GM23248 (cell line): ENCODE measurements around the gene BCL2L12. TPM values are rescaled to one million over a fixed set of nuclear protein-coding genes. Genes with fewer than 3 reads are reported as not detected.
A peak's percentile ranks its signal among the peaks of the same experiment; 100 is the strongest.

Experiments used
- DNase-seq: peaks from one replicate; pipeline ENCODE4 v3.0.0-alpha.2; 2015
- H2AFZ ChIP-seq: fragments of 200-600 bp; sonication (generic); 2 replicates; pipeline ENCODE4 v1.6.1; 2016; ENCODE audit warnings: antibody characterized with exemption
- H3F3A ChIP-seq: fragments of 200-600 bp; sonication (generic); 2 replicates; pipeline ENCODE4 v1.6.1; 2016; ENCODE audit warnings: mild to moderate bottlenecking, antibody characterized with exemption, mixed run types; ENCODE audit not compliant: insufficient read depth
- H3K27ac ChIP-seq: fragments of 200-600 bp; sonication (generic); 2 replicates; pipeline ENCODE4 v1.5.1; 2016; ENCODE audit warnings: mild to moderate bottlenecking
- H3K27me3 ChIP-seq: fragments of 200-600 bp; sonication (generic); replicated peaks from 2 replicates; pipeline ENCODE4 v1.6.1; 2016; ENCODE audit warnings: mild to moderate bottlenecking; ENCODE audit not compliant: insufficient read depth
- H3K36me3 ChIP-seq: fragments of 200-600 bp; sonication (generic); 2 replicates; pipeline ENCODE4 v1.6.1; 2016; ENCODE audit warnings: low read depth, mild to moderate bottlenecking
- H3K4me1 ChIP-seq: fragments of 200-600 bp; sonication (generic); 2 replicates; pipeline ENCODE4 v1.6.1; 2016; ENCODE audit warnings: mild to moderate bottlenecking; ENCODE audit not compliant: insufficient read depth
- H3K4me2 ChIP-seq: fragments of 200-600 bp; sonication (generic); one replicate; pipeline ENCODE4 v1.6.1; 2016; ENCODE audit warnings: mild to moderate bottlenecking; ENCODE audit not compliant: unreplicated experiment
- H3K4me3 ChIP-seq: fragments of 200-600 bp; sonication (generic); 2 replicates; pipeline ENCODE4 v1.5.1; 2016; ENCODE audit warnings: mild to moderate bottlenecking
- H3K79me2 ChIP-seq: fragments of 200-600 bp; sonication (generic); 2 replicates; pipeline ENCODE4 v1.6.1; 2016; ENCODE audit warnings: mild to moderate bottlenecking; ENCODE audit not compliant: insufficient read depth
- H3K9ac ChIP-seq: fragments of 200-600 bp; sonication (generic); 2 replicates; pipeline ENCODE4 v1.6.1; 2016; ENCODE audit warnings: mild to moderate bottlenecking
- H3K9me2 ChIP-seq: fragments of 200-600 bp; sonication (generic); 2 replicates; pipeline ENCODE4 v1.6.1; 2016; ENCODE audit warnings: mixed run types, mild to moderate bottlenecking, moderate library complexity; ENCODE audit not compliant: insufficient read depth
- H3K9me3 ChIP-seq: fragments of 200-600 bp; sonication (generic); one replicate; pipeline ENCODE4 v1.6.1; 2017; ENCODE audit warnings: low read depth
- H4K20me1 ChIP-seq: fragments of 200-600 bp; sonication (generic); 2 replicates; pipeline ENCODE4 v1.6.0; 2016; ENCODE audit not compliant: insufficient read depth
- EZH2 ChIP-seq: fragments of 200-600 bp; sonication (generic); IDR thresholded peaks from 2 replicates; pipeline ENCODE4 v1.6.1; 2018; ENCODE audit warnings: antibody characterized with exemption, mild to moderate bottlenecking; ENCODE audit not compliant: insufficient read depth, poor library complexity, severe bottlenecking
- EZH2phosphoT487 ChIP-seq: fragments of 200-600 bp; sonication (generic); IDR thresholded peaks from 2 replicates; pipeline ENCODE4 v1.6.1; 2018; ENCODE audit warnings: antibody characterized with exemption, moderate library complexity, mild to moderate bottlenecking, low read depth; ENCODE audit not compliant: insufficient read depth
- WGBS, 2 experiments: methylation state at CpG; one replicate each; pipeline ENCODE4 v1.1.6; 2015 to 2017; ENCODE audit warnings: low lambda C conversion rate in 2 of 2, low coverage in 1 of 2; ENCODE audit errors: missing lambda C conversion rate in 2 of 2; 5-methylcytosine and 5-hydroxymethylcytosine counted together
- in situ Hi-C: fragments of 300-500 bp; cut with MboI; formaldehyde crosslinking; loops from 2 replicates; pipeline ENCODE4 v1.15.0; 2020
- polyA plus RNA-seq: library from polyadenylated mRNA; unstranded; fragments of >200 nt; fragmentation: Nextera tagmentation; extraction: Ambion mirVana; gene quantifications from 2 replicates; pipeline ENCODE4 v1.2.1, GENCODE V29; 2016
- total RNA-seq: library from RNA; depleted of rRNA; stranded (reverse); fragments of >200 nt; shearing (Covaris generic); gene quantifications from 2 replicates; pipeline ENCODE4 v1.2.3, GENCODE V29; 2014

The BCL2L12 gene
- total and polyA plus RNA-seq, 2 experiments from 2014 or later: 9.5 to 16.6 TPM

DNA sequence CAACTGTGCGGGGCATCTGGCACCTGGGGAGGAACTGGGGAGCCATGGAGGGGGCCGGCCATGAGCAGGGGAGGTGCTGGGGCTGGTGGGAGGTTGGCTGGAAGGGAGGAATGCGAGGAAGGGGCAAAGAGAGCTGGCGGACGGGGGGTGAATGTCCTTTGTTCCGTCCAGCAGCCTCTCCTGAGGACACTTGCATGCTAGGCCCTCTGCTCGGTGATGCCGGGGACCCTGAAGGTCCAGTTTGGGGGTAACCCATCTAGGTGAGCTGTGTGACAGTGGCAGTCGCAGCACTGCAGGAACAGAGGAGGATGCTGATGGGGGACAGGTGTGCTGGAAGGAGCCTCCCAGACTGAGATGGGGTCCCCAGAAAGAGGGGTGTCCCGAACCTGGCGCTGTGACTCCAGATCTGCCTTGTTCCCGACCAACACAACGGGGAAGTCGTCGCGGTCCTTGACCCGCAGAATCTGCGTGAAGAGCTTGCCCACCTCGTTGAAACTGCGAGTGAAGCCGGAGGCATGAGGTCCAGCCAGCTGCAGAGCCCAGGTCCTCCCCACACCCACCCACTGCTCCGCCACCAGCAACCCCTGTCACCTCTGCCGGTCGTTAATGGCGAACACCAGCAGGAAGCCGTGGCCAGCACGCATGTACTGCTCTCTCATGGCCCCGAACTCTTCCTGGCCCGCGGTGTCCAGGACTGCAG is 29.4 kb upstream of the BCL2L12 start:
- H3K4me1 ChIP-seq: 0 out of 2 replicates have a peak, but pooled peaks cover 3% of the 10 kb centered on the region
- H3K9me2 ChIP-seq: no peaks in the 10 kb centered on the region
- H3K4me3 ChIP-seq: no peak overlapping the region
- H4K20me1 ChIP-seq: no peaks in the 10 kb centered on the region
- H3K27ac ChIP-seq: no peak overlapping the region
- H3F3A ChIP-seq: peaks cover 25% of the 10 kb centered on the region
- no peak for TF ChIP-seq EZH2phosphoT487
- TF ChIP-seq EZH2: no peak
- no peaks in the 10 kb centered on the region for H3K27me3 ChIP-seq
- H3K4me2 ChIP-seq: no peak overlapping the region
- H2AFZ ChIP-seq: no peak overlapping the region
- no peaks in the 10 kb centered on the region for H3K9me3 ChIP-seq
- in situ Hi-C loops: no loop called here
- no peak overlapping the region for H3K9ac ChIP-seq
- WGBS, 2 experiments: 85 to 89% methylated on average over 20 to 30 of the region's 30 CpGs
- peaks cover 24% of the 10 kb centered on the region for H3K79me2 ChIP-seq
- H3K36me3 ChIP-seq: peaks cover 7% of the 10 kb centered on the region; the same call in 1 of the 2 replicates
- DNase-seq: no peak

DNA sequence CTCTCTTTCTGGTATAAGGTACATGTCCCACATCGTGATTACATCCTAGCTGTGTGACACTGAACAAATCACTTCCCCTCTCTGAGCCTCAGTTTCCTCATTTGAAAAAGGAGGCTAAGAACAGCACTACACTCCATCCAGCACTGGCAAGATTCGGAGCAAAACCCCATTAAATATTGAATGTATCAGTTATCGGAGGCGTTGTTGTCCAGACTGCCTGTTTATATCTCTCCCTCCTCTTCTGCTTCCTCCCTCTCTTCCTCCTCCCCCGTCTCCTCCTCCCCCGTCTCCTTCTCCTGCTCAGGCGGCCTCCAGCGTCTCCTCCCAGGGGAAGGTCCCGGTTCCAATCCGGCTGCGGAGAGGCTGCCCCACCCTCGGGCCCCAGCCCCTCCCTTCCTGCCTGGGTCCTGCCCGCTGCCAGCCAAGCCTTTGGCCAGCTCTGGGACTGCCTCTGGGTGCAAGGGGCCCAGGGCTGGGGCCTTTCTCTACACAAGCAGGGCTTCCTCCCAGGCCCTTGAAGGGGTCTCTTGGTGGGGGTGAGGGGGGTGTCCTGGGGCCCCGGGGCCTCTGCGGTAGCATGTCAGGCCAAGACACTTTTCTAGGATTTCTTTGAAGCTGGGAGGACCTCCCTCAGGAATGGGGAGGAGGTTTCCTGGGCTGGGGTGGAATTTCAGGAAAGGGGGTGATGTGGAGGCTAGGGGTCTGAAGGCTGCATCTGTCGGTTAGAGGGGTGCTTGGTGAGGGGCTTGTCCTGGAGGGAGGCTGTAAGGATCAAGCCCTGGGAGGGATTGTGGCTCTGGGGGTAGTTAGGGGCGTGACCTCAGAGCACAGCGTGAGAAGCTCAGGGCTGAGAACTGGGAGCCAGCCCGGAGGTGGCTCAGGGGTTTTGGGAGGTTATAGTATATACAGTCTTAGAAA is 27.7 kb upstream of the BCL2L12 start:
- Histone ChIP-seq H3F3A (peaks cover 19% of the 10 kb centered on the region), H3K36me3 (peaks cover 7% of the 10 kb centered on the region; the same call in 1 of the 2 replicates), H3K9me3 (no peaks in the 10 kb centered on the region), H3K4me3 (peak overlapping the region; percentile 95), H3K27me3 (no peaks in the 10 kb centered on the region), H3K4me2 (peak overlapping the region; percentile 97), H3K79me2 (peaks cover 34% of the 10 kb centered on the region), H4K20me1 (no peaks in the 10 kb centered on the region), H3K27ac (peak overlapping the region; percentile 88), H3K4me1 (peaks cover 5% of the 10 kb centered on the region), H3K9ac (peak overlapping the region; percentile 95), H2AFZ (peak overlapping the region; percentile 14; the same call in 1 of the 2 replicates), H3K9me2 (no peaks in the 10 kb centered on the region)
- TF ChIP-seq EZH2phosphoT487: no peak
- no peak for TF ChIP-seq EZH2
- 3 to 4% methylated on average over 17 to 19 of the region's 19 CpGs for WGBS, 2 experiments
- in situ Hi-C loops: no loop called here
- DNase-seq: peak; percentile 88

DNA sequence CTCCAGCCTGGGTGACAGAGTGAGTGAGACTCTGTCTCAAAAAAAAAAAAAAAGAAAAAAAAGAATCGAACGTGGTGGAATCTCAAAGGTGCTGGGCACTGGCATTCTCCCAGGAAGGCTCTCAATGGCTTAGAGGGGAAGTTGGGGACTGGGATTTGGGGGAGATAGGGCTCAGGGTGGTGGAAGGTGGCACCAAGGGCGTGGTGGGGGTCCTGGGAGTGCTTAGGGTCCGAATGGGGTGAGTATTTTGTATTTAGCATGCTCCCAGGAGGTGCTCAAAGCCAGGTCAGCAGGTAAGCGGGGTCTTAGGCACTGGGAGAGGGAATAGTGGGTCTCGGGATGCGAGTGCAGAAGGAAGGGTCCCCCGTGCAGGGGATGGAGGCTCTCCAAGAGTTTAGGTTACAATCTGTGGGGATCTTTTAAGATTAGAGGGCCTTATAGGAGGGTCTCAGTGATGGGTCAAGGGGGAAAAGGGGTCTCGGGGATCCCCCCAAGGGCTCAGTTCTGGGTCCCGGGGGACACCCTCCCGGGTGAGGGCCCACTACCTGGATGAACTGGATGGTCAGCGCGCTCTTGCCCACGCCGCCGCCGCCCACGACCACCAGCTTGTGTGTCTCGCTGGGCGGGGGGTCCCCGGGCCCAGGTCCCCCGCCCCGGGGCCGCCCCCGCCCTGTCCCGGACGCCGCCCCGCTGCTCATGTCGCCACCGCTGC is 26.2 kb upstream of the BCL2L12 start:
- Histone ChIP-seq H3K79me2 (peaks cover 49% of the 10 kb centered on the region), H3K4me3 (peak overlapping the region; percentile 95), H3K4me1 (peaks cover 14% of the 10 kb centered on the region), H2AFZ (no peak overlapping the region), H3K9me2 (no peaks in the 10 kb centered on the region), H3F3A (peaks cover 9% of the 10 kb centered on the region), H3K27ac (peak overlapping the region; percentile 88), H3K9ac (peak overlapping the region; percentile 95), H3K36me3 (peaks cover 7% of the 10 kb centered on the region; the same call in 1 of the 2 replicates), H3K9me3 (no peaks in the 10 kb centered on the region), H4K20me1 (no peaks in the 10 kb centered on the region), H3K27me3 (no peaks in the 10 kb centered on the region), H3K4me2 (peak overlapping the region; percentile 97)
- WGBS, 2 experiments: 4 to 5% methylated on average over 13 to 22 of the region's 31 CpGs
- no peak for TF ChIP-seq EZH2phosphoT487
- TF ChIP-seq EZH2: no peak
- peak; percentile 54 for DNase-seq
- in situ Hi-C loops: no loop called here
